Measurements from ENCODE around the gene ARHGAP15. TPM values are rescaled to one million over a fixed set of nuclear protein-coding genes. Genes with fewer than 3 reads are reported as not detected.
A peak's percentile ranks its signal among the peaks of the same experiment; 100 is the strongest.

ARHGAP15 gene
- total RNA-seq, 1 donor from 2014 or later = not detected

- Mint-ChIP-seq H3K36me3 (ENCODE audit: unreplicated experiment) (no peaks in the 10 kb centered on the region), H3K9me3 (ENCODE audit: unreplicated experiment) (no peaks in the 10 kb centered on the region), H3K27ac (ENCODE audit: unreplicated experiment) (no peak overlapping the region), H3K4me1 (ENCODE audit: low read depth, unreplicated experiment) (peaks cover 6% of the 10 kb centered on the region), H3K27me3 (ENCODE audit: unreplicated experiment) (peaks cover 2% of the 10 kb centered on the region), H3K4me3 (ENCODE audit: unreplicated experiment) (no peak overlapping the region)
- TF ChIP-seq, protein P1, sequence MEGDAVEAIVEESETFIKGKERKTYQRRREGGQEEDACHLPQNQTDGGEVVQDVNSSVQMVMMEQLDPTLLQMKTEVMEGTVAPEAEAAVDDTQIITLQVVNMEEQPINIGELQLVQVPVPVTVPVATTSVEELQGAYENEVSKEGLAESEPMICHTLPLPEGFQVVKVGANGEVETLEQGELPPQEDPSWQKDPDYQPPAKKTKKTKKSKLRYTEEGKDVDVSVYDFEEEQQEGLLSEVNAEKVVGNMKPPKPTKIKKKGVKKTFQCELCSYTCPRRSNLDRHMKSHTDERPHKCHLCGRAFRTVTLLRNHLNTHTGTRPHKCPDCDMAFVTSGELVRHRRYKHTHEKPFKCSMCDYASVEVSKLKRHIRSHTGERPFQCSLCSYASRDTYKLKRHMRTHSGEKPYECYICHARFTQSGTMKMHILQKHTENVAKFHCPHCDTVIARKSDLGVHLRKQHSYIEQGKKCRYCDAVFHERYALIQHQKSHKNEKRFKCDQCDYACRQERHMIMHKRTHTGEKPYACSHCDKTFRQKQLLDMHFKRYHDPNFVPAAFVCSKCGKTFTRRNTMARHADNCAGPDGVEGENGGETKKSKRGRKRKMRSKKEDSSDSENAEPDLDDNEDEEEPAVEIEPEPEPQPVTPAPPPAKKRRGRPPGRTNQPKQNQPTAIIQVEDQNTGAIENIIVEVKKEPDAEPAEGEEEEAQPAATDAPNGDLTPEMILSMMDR (IDR thresholded peaks at IDR 0.05; ENCODE audit: partially characterized antibody, unreplicated experiment) = no peak
- DNase-seq = no peak
Measured at GRCh38 chr2:143675021-143675420, 545.8 kb downstream of the ARHGAP15 start.

DNA sequence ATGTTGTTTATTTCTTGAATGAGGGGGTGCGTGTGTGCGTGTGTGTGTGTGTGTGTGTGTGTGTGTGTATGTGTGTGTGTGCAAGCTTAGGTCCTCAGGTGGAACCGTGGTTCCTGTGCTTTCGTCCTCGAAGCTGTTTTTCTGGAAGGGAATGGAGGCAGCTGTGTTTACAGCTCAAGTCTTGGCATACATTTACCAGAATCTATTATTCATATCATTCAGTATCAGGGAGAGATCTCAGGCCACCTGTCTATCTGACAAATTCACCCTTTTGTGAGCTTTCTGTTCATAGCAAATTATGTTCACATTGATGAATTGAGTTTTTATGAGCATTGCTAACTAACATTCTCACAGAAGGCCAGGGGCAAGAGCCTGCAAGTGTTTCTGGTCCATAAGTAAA lies 550.4 kb downstream of the ARHGAP15 start:
- Mint-ChIP-seq H3K9me3 (ENCODE audit: unreplicated experiment) (no peaks in the 10 kb centered on the region), H3K4me3 (ENCODE audit: unreplicated experiment) (no peak overlapping the region), H3K27me3 (ENCODE audit: unreplicated experiment) (peaks cover 2% of the 10 kb centered on the region), H3K27ac (ENCODE audit: unreplicated experiment) (peak overlapping the region; percentile 46), H3K4me1 (ENCODE audit: low read depth, unreplicated experiment) (peaks cover 29% of the 10 kb centered on the region), H3K36me3 (ENCODE audit: unreplicated experiment) (no peaks in the 10 kb centered on the region)
- no peak for DNase-seq
- TF ChIP-seq, protein P1 (IDR thresholded peaks at IDR 0.05; ENCODE audit: partially characterized antibody, unreplicated experiment) = no peak

DNA sequence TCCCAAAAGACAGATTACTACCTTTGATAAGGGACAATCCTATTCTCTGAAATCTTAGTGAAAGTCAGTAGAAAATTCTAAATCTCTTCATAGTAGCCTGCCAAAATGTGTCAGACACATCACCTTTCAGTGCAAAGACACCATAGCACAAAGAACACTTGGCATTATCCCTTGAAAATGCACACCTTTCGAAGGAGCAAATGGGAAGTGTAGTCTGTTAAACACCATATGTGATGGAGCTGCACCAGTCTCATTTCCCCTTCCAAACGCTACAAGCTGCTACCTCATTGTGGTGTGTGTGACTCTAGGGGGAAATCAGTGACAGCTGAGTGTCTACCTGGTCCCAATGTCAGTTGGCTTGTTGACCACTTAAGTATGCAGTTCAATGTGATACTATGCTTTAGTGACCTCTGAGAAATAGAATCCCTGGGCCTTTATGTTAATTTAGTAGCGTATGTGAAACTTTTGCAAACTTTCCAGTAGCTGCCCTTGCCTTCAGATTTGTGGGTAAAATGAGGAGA lies 551.7 kb downstream of the ARHGAP15 start:
- H3K27me3 Mint-ChIP-seq (ENCODE audit: unreplicated experiment) = peaks cover 2% of the 10 kb centered on the region
- H3K27ac Mint-ChIP-seq (ENCODE audit: unreplicated experiment) = peak overlapping the region; percentile 65
- DNase-seq = no peak
- H3K4me3 Mint-ChIP-seq (ENCODE audit: unreplicated experiment) = no peak overlapping the region
- H3K36me3 Mint-ChIP-seq (ENCODE audit: unreplicated experiment) = no peaks in the 10 kb centered on the region
- H3K9me3 Mint-ChIP-seq (ENCODE audit: unreplicated experiment) = no peaks in the 10 kb centered on the region
- H3K4me1 Mint-ChIP-seq (ENCODE audit: low read depth, unreplicated experiment) = peaks cover 40% of the 10 kb centered on the region
- TF ChIP-seq, protein P1 (IDR thresholded peaks at IDR 0.05; ENCODE audit: partially characterized antibody, unreplicated experiment) = no peak

GRCh38 chr2:143682436-143683055 lies 553.3 kb downstream of the ARHGAP15 start:
- Mint-ChIP-seq H3K9me3 (ENCODE audit: unreplicated experiment) (no peaks in the 10 kb centered on the region), H3K27ac (ENCODE audit: unreplicated experiment) (peak overlapping the region; percentile 84), H3K4me3 (ENCODE audit: unreplicated experiment) (no peak overlapping the region), H3K4me1 (ENCODE audit: low read depth, unreplicated experiment) (peaks cover 43% of the 10 kb centered on the region), H3K27me3 (ENCODE audit: unreplicated experiment) (peaks cover 2% of the 10 kb centered on the region), H3K36me3 (ENCODE audit: unreplicated experiment) (no peaks in the 10 kb centered on the region)
- TF ChIP-seq, protein P1 (IDR thresholded peaks at IDR 0.05; ENCODE audit: partially characterized antibody, unreplicated experiment) = no peak
- no peak for DNase-seq

GRCh38 chr2:143683977-143684376 lies 554.8 kb downstream of the ARHGAP15 start:
- no peak overlapping the region for H3K4me3 Mint-ChIP-seq (ENCODE audit: unreplicated experiment)
- H3K9me3 Mint-ChIP-seq (ENCODE audit: unreplicated experiment) = no peaks in the 10 kb centered on the region

More at GRCh38 chr2:143683977-143684376, 554.8 kb downstream of the ARHGAP15 start:
- Mint-ChIP-seq H3K4me1 (ENCODE audit: low read depth, unreplicated experiment) (peaks cover 43% of the 10 kb centered on the region), H3K27me3 (ENCODE audit: unreplicated experiment) (peaks cover 2% of the 10 kb centered on the region), H3K36me3 (ENCODE audit: unreplicated experiment) (no peaks in the 10 kb centered on the region), H3K27ac (ENCODE audit: unreplicated experiment) (peak overlapping the region; percentile 90)
- DNase-seq = no peak
- TF ChIP-seq, protein P1 (IDR thresholded peaks at IDR 0.05; ENCODE audit: partially characterized antibody, unreplicated experiment) = no peak

All from glutamatergic neuron (in vitro differentiated cells).